ENCODE measurements around the gene SPHK1.

GRCh38 chr17:76422406-76422805 is 38.0 kb downstream of the SPHK1 start:
- TF ChIP-seq POLR2A (IDR thresholded peaks at IDR 0.05), result no peak
- TF ChIP-seq CTCF (IDR thresholded peaks at IDR 0.05), result no peak

All from body of pancreas (tissue), 4 donors.